Osteocyte (in vitro differentiated cells): Measurements from ENCODE around the gene TAF4. TPM values are rescaled to one million over a fixed set of nuclear protein-coding genes. Genes with fewer than 3 reads are reported as not detected.

ENCODE experiments used
- DNase-seq: peaks from one replicate; pipeline ENCODE4 v3.0.0; 2021; ENCODE audit warnings: mixed read lengths; ENCODE audit not compliant: unreplicated experiment; ENCODE audit errors: extremely low spot score
- H3K27ac Mint-ChIP-seq: one replicate; pipeline ENCODE4 v1.8.0; 2021; ENCODE audit warnings: mild to moderate bottlenecking, mixed read lengths; ENCODE audit not compliant: unreplicated experiment
- H3K27me3 Mint-ChIP-seq: one replicate; pipeline ENCODE4 v1.8.0; 2021; ENCODE audit warnings: mixed read lengths; ENCODE audit not compliant: unreplicated experiment
- H3K36me3 Mint-ChIP-seq: one replicate; pipeline ENCODE4 v1.8.0; 2021; ENCODE audit warnings: mixed read lengths; ENCODE audit not compliant: unreplicated experiment
- H3K4me1 Mint-ChIP-seq: one replicate; pipeline ENCODE4 v1.8.0; 2021; ENCODE audit warnings: mixed read lengths; ENCODE audit not compliant: unreplicated experiment
- H3K4me3 Mint-ChIP-seq: one replicate; pipeline ENCODE4 v1.8.0; 2021; ENCODE audit warnings: mild to moderate bottlenecking, moderate library complexity, mixed read lengths; ENCODE audit not compliant: unreplicated experiment
- H3K9me3 Mint-ChIP-seq: one replicate; pipeline ENCODE4 v1.8.0; 2021; ENCODE audit warnings: mixed read lengths; ENCODE audit not compliant: unreplicated experiment
- total RNA-seq: library from RNA; stranded (reverse); gene quantifications from 2 replicates; pipeline ENCODE4 v1.2.1, GENCODE V29; 2021
- TF ChIP-seq, protein P1 (sequence below): fragments of 200-600 bp; sonication (generic); IDR thresholded peaks from 2 replicates; pipeline ENCODE4 v1.5.0; 2021; ENCODE audit warnings: antibody characterized with exemption, mild to moderate bottlenecking, moderate library complexity

The TAF4 gene
- total RNA-seq, 1 donor from 2014 or later, result 22.8 TPM

DNA sequence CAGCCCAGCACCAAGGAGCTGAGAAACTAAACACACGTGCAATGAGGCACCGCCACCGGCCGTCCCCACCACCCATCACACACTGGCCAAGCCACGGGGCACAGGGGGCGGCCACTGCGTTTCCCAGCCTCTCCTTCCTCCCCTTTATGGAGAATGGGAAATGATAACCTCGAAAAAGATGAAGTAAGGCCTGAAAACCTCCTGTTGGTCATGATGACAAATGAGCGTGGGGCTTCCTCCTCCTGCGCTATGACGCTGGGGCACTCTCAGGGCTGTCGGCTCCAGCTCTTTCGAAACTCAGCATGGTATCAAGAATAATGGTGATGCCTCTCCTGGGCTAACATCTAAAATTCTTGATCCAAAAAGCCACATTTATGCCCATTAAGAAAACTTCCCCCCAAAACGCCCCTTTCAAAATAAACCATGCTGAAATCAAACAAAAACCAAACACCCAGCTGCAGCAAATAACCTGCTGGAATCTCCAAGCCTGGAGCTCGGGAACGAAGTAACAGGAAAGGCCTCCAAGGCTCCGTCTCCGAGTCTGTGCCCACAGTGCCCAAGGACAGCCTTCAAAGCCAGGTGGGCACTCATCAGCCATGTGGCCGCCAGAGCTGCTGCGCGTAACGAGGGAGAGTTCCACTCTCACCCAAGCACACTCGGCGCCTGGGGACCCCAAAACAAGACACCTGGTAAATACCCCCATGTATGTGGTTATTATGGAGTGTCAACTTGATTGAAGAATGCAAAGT, 50.0 kb downstream of the TAF4 start:
- Mint-ChIP-seq H3K4me3 (no peak overlapping the region), H3K27ac (no peak overlapping the region), H3K36me3 (peaks cover 4% of the 10 kb centered on the region), H3K4me1 (peaks cover 23% of the 10 kb centered on the region), H3K27me3 (no peaks in the 10 kb centered on the region), H3K9me3 (no peaks in the 10 kb centered on the region)
- TF ChIP-seq, protein P1, sequence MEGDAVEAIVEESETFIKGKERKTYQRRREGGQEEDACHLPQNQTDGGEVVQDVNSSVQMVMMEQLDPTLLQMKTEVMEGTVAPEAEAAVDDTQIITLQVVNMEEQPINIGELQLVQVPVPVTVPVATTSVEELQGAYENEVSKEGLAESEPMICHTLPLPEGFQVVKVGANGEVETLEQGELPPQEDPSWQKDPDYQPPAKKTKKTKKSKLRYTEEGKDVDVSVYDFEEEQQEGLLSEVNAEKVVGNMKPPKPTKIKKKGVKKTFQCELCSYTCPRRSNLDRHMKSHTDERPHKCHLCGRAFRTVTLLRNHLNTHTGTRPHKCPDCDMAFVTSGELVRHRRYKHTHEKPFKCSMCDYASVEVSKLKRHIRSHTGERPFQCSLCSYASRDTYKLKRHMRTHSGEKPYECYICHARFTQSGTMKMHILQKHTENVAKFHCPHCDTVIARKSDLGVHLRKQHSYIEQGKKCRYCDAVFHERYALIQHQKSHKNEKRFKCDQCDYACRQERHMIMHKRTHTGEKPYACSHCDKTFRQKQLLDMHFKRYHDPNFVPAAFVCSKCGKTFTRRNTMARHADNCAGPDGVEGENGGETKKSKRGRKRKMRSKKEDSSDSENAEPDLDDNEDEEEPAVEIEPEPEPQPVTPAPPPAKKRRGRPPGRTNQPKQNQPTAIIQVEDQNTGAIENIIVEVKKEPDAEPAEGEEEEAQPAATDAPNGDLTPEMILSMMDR, result no peak
- no peak for DNase-seq

DNA sequence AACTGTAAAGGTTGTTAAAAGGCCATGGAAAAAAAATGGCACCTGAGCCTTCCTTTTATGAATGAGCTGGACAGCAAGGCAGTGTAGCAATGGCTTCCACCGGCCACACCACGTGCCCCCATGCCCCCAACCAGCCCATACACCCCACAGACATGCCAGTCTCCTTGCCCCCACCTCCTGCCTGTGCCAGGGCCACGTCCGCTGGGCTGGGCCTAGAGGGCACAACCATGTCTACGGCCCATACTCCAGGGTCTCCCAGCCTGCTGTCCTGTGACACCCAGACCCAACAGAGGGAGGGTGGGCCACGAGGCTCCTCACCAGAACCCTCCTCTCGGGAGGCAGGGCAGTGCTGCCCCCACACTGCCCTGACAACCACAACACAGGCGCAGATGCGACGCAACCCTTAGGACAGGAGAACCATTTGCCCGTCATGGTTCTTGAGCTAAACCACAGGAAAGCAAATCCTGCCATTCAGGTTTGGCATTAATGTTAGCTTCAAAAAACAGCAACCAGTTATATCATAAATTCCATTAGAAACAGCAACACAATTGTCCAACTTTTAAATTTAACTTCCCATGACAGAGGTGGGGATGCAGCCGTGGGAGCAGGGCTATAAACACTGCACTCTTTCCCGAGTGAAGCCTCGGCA, 50.7 kb downstream of the TAF4 start:
- Mint-ChIP-seq H3K27ac (no peak overlapping the region), H3K27me3 (no peaks in the 10 kb centered on the region), H3K4me3 (no peak overlapping the region), H3K36me3 (peaks cover 4% of the 10 kb centered on the region), H3K9me3 (no peaks in the 10 kb centered on the region), H3K4me1 (peaks cover 17% of the 10 kb centered on the region)
- DNase-seq, result no peak
- TF ChIP-seq, protein P1, result no peak

DNA sequence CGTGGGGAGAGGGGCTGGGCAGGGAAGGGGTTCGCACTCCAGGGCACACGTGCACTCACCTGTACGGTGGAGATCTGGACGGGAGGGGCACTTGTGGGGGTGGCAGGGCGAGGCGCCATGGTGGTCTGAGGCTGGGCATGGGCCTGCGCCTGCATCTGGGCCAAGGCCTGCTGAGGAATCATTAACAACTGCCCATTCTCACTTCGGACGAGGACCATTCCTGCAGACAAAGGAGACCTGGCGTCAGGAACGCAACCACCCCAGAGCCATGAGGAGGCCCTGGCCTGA, 51.2 kb downstream of the TAF4 start:
- Mint-ChIP-seq H3K9me3 (no peaks in the 10 kb centered on the region), H3K27ac (no peak overlapping the region), H3K4me3 (no peak overlapping the region), H3K4me1 (peaks cover 15% of the 10 kb centered on the region), H3K27me3 (no peaks in the 10 kb centered on the region), H3K36me3 (peaks cover 4% of the 10 kb centered on the region)
- DNase-seq, result no peak
- TF ChIP-seq, protein P1, result no peak

DNA sequence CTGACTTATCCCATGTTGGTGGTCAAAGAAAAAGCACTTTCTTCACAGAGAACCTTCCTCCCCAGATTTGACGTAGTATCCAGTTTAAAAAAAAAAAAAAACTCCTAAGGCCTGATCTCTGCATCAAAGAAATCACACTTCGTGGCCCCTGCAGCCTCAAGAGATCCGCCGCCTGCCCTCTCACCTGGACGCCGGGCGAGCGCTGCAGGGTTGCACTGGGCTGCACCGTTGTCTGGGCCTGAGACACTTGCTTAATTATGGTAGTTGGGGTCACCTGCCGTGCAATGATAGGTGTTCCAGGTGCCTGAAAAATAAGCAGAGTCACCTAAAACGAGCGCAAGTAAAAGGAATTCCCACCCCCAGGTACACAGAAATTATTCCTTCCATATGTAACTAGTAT, 53.0 kb downstream of the TAF4 start:
- TF ChIP-seq, protein P1, result no peak
- DNase-seq, result no peak
- Mint-ChIP-seq H3K4me1 (peaks cover 6% of the 10 kb centered on the region), H3K9me3 (no peaks in the 10 kb centered on the region), H3K27me3 (no peaks in the 10 kb centered on the region), H3K4me3 (no peak overlapping the region), H3K27ac (no peak overlapping the region), H3K36me3 (peaks cover 12% of the 10 kb centered on the region)

DNA sequence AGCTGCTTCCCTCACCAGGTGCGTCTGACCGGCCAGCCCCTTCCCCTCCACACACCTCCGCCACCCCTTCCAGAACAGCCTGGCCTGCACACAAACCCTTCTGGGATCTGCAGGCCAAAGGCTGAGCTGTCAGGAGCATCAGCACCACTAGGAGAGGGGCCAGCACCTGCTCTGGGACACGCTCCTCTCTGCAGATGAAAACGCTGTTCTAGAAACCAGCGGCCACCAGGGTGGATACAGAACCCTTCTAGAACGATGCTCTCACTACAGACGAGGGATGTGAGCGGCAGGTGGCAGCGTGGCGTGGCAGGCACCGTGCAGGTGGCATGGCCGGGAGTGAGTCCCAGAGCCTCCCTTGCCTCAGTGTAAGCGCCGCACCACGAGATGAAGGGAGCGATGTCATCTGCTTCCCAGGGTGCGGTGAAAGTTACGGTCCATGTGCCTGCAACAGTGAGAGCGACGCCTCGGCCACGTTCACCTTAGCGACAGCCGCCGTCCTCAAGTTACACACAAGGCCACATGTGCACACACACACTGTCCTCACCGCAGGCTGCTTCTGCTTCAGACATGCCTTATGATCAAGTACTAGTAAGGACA, 53.6 kb downstream of the TAF4 start:
- TF ChIP-seq, protein P1, result no peak
- Mint-ChIP-seq H3K27me3 (no peaks in the 10 kb centered on the region), H3K4me1 (peaks cover 6% of the 10 kb centered on the region), H3K36me3 (peaks cover 14% of the 10 kb centered on the region), H3K4me3 (no peak overlapping the region), H3K27ac (no peak overlapping the region), H3K9me3 (no peaks in the 10 kb centered on the region)
- no peak for DNase-seq
